ENCODE measurements around the gene CDHR5. TPM values are rescaled to one million over a fixed set of nuclear protein-coding genes. Genes with fewer than 3 reads are reported as not detected.
A peak's percentile ranks its signal among the peaks of the same experiment; 100 is the strongest.

Gene CDHR5
- total and polyA plus RNA-seq, 9 of the 15 experiments (the other 6 are each of a cell fraction or from before 2014, with no cell fraction given), result 0.16 TPM; not detected in 8

GRCh38 chr11:613369-613968 lies 11.3 kb downstream of the CDHR5 start (continued):
- TF ChIP-seq THAP12 (CRISPR knock-in tag; IDR thresholded peaks at IDR 0.05), result 0 out of 2 replicates have a peak, but pooled peaks have one; percentile 35

GRCh38 chr11:612961-613300 lies 11.8 kb downstream of the CDHR5 start:
- TF ChIP-seq CBFB (CRISPR knock-in tag; IDR thresholded peaks at IDR 0.05) (peak; percentile 34; the same call in 1 of the 2 replicates), POLR2G (IDR thresholded peaks at IDR 0.05; ENCODE audit: low read depth, low read length) (peak; percentile 43; the same call in 1 of the 2 replicates), CREB1 (IDR thresholded peaks at IDR 0.05) (no peak), CREB1 (CRISPR knock-in tag; IDR thresholded peaks at IDR 0.05) (0 out of 2 replicates have a peak, but pooled peaks have one; percentile 28), SNRNP70 (optimal IDR thresholded peaks at IDR 0.05; ENCODE audit: low read depth, low read length) (no peak), RBFOX2 (IDR thresholded peaks at IDR 0.05; ENCODE audit: low read depth, low read length) (no peak), L3MBTL2 (IDR thresholded peaks at IDR 0.05) (0 out of 2 replicates have a peak, but pooled peaks have one; percentile 42)
- TF ChIP-seq, protein P1, sequence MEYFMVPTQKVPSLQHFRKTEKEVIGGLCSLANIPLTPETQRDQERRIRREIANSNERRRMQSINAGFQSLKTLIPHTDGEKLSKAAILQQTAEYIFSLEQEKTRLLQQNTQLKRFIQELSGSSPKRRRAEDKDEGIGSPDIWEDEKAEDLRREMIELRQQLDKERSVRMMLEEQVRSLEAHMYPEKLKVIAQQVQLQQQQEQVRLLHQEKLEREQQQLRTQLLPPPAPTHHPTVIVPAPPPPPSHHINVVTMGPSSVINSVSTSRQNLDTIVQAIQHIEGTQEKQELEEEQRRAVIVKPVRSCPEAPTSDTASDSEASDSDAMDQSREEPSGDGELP (CRISPR knock-in tag; IDR thresholded peaks at IDR 0.05; ENCODE audit: borderline replicate concordance), result peak; percentile 38; the same call in 1 of the 2 replicates
- intact Hi-C loops (cut with micrococcal nuclease), result loop anchor here (10.0 kb wide), 1 partner anchor 58 kb away; no protein-coding TSS in a partner anchor
- 85% methylated on average over 6 of the region's 10 CpGs for WGBS (ENCODE audit: insufficient coverage, low coverage, missing lambda C conversion rate)
- FAIRE-seq, result no peak
- Histone ChIP-seq H3K4me3 (no peak overlapping the region), H3K27ac (ENCODE audit: extremely low read depth, low read depth, low read length) (peak overlapping the region; percentile 56; the same call in 1 of the 3 replicates), H3K9me3 (replicated peaks; ENCODE audit: control insufficient read depth, insufficient read depth, low read depth, low read length) (no peaks in the 10 kb centered on the region), H3K4me2 (ENCODE audit: insufficient read depth, low read length) (no peak overlapping the region), H2AFZ (ENCODE audit: low read depth, low read length) (no peak overlapping the region), H3K4me1 (replicated peaks in 1 of 2; ENCODE audit: control insufficient read depth in 2 of 2, insufficient read depth in 2 of 2, low read length in 2 of 2) (peaks cover 8 to 76% of the 10 kb centered on the region in 2 experiments), H3K9ac (ENCODE audit: insufficient read depth in 1 of 2, low read depth in 2 of 2, low read length in 2 of 2) (peak overlapping the region in 1 of 2 experiments; percentile 75; a peak in 1 of 4 replicates), H4K20me1 (replicated peaks; ENCODE audit: control insufficient read depth, insufficient read depth, low read length) (peaks cover 17% of the 10 kb centered on the region), H3K79me2 (ENCODE audit: control insufficient read depth, insufficient read depth, low read length) (peaks cover 9% of the 10 kb centered on the region; the same call in 1 of the 3 replicates), H3K9me1 (ENCODE audit: control insufficient read depth, insufficient read depth, low read length) (peaks cover 1% of the 10 kb centered on the region), H3K27me3 (ENCODE audit: control insufficient read depth in 2 of 2, insufficient read depth in 2 of 2, low read length in 2 of 2) (no peaks in the 10 kb centered on the region), H3K36me3 (ENCODE audit: control insufficient read depth, insufficient read depth, low read length) (peaks cover 83% of the 10 kb centered on the region; the same call in 2 of the 3 replicates)
- DNase-seq (ENCODE audit: extremely low read depth in 1 of 4, low spot score in 3 of 4), result no peak
- in situ Hi-C loops (cut with MboI), result no loop called here
- no peak for ATAC-seq
- POLR2A ChIA-PET, result interaction anchor here (0.8 kb wide), 1 partner anchor 28 kb away, joined by 3 read pairs; no protein-coding TSS in a partner anchor
- no TSS peak for BruUV-seq (replicated peaks)
- CTCF ChIA-PET (ENCODE audit: low intra/inter-chr PET ratio), result no interaction called here
